Measurements from ENCODE around the gene BBS2. TPM values are rescaled to one million over a fixed set of nuclear protein-coding genes. Genes with fewer than 3 reads are reported as not detected.

Gene BBS2
- total and polyA plus RNA-seq, 2 of the 4 experiments (the other 2 are of a cell fraction), result 18.6 to 32.3 TPM

DNA sequence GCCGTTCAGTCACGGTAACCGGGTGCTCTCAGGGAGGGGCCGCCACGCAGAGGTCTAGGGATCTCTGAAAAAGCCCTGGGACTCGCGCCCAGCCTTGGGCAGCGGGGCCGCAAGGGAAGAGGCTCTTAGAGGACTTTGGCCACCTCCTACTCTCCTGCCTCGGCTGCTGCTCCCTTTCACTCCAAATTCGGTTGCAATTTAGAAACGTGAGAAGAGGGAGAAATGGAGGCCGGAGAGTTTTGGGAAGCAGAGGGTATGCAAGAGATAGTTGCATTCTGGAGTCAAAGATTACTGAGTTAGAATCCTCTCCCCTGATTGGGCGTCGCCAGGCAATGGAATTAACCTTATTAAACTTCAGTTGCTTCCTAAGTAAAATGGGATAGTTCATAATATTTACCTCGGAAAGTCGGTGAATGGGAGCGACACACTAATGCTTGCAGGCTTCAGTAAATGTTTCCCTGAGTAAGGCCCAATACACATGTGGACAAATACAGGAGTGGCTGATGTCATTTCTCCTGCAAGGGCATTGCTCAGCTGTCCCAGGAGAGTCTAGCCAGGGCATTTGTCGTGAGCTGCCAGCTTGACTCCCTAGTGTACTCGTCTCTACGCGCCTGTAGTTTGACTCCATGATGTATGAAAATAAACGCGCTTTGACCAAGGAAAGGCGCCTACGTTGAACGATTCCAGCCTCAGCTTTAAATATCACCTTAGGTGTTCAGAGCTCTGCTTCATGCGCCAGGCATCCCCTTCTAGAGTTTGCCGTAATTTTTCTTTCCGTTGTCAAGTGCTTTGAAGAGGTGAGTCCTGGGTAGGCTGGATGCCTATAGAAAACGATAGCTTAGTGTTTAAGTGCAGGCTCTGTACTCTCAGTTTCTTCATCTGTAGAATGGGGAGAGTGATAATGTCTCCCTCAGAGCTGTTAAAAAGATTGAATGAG is 67.8 kb downstream of the BBS2 start:
- peak overlapping the region; percentile 80 for H3K9ac ChIP-seq (ENCODE audit: low read depth, low read length)

More for the DNA sequence above, 67.8 kb downstream of the BBS2 start:
- Histone ChIP-seq H2AK9ac (replicated peaks; ENCODE audit: low read depth, low read length, poor library complexity) (peak overlapping the region; percentile 74), H3K14ac (replicated peaks; ENCODE audit: low read depth, low read length) (peak overlapping the region; percentile 45), H3K23ac (ENCODE audit: low read depth, low read length) (peak overlapping the region; percentile 75), H3K79me1 (ENCODE audit: low read depth in 1 of 2, low read length in 2 of 2) (peaks cover 19 to 50% of the 10 kb centered on the region in 2 experiments), H3K36me3 (ENCODE audit: control insufficient read depth, insufficient read depth, low read length) (peaks cover 1% of the 10 kb centered on the region; the same call in 1 of the 2 replicates), H3K4me1 (ENCODE audit: control insufficient read depth, insufficient read depth, low read length) (peaks cover 2% of the 10 kb centered on the region; the same call in 1 of the 2 replicates), H3K4me2 (ENCODE audit: low read depth, low read length) (peak overlapping the region; percentile 98), H4K5ac (ENCODE audit: low read depth, low read length) (peak overlapping the region; percentile 27; the same call in 1 of the 2 replicates), H3K9me3 (ENCODE audit: control insufficient read depth, insufficient read depth, low read length) (no peaks in the 10 kb centered on the region), H3K56ac (ENCODE audit: extremely low read depth, insufficient read depth, low read length) (peak overlapping the region; percentile 37; the same call in 1 of the 2 replicates), H3K18ac (ENCODE audit: low read depth, low read length) (no peak overlapping the region), H4K91ac (ENCODE audit: insufficient read depth, low read depth, low read length) (peak overlapping the region; percentile 40), H3K4ac (ENCODE audit: low read depth, low read length) (peak overlapping the region; percentile 51), H3K4me3 (ENCODE audit: insufficient read depth, low read depth, low read length) (peak overlapping the region; percentile 77), H2BK5ac (ENCODE audit: low read depth, low read length, poor library complexity, severe bottlenecking) (peak overlapping the region; percentile 10), H4K8ac (ENCODE audit: low read depth in 2 of 2, low read length in 2 of 2) (peak overlapping the region; percentile 44 to 71; a peak in 2 of 4 replicates), H3K27me3 (ENCODE audit: control insufficient read depth, insufficient read depth, low read length) (no peaks in the 10 kb centered on the region), H2BK120ac (ENCODE audit: low read depth, low read length) (no peak overlapping the region), H2AK5ac (ENCODE audit: low read depth, low read length) (peak overlapping the region; percentile 2; the same call in 1 of the 2 replicates), H4K20me1 (ENCODE audit: insufficient read depth, low read length) (peaks cover 13% of the 10 kb centered on the region; the same call in 1 of the 2 replicates), H2BK20ac (ENCODE audit: low read depth, low read length) (no peak overlapping the region), H3K27ac (ENCODE audit: insufficient read depth, low read length) (peak overlapping the region; percentile 58), H3K9me1 (ENCODE audit: insufficient read depth, low read length) (no peaks in the 10 kb centered on the region), H2AFZ (replicated peaks; ENCODE audit: low read length, poor library complexity) (peak overlapping the region; percentile 85), H2BK15ac (ENCODE audit: low read depth, low read length) (no peak overlapping the region)
- TF ChIP-seq POLR2A (IDR thresholded peaks at IDR 0.05; ENCODE audit: low read depth, low read length) (no peak), RCOR1 (IDR thresholded peaks at IDR 0.05; ENCODE audit: insufficient replicate concordance, low read length) (peak; percentile 82)
- intact Hi-C loops (cut with micrococcal nuclease), result loop anchor here (5.0 kb wide), 1 partner anchor 250 kb away; no protein-coding TSS in a partner anchor
- no TSS peak for BruUV-seq (replicated peaks)
- POLR2A ChIA-PET (ENCODE audit: unreplicated experiment), result no interaction called here
- ATAC-seq (ENCODE audit: low read depth), result peak; percentile 45
- in situ Hi-C loops (cut with MboI; ENCODE audit: low sequenced_read_pairs), result no loop called here
- WGBS, 2 experiments (ENCODE audit: extremely low coverage in 2 of 2, insufficient read length in 1 of 2), result 14% methylated on average over 12 of the region's 31 CpGs; no CpG with 5 or more reads in 1 of the 2 experiments
- peak; percentile 31 for DNase-seq
- CTCF ChIA-PET, result interaction anchor here (1.0 kb wide), 2 partner anchors 20 to 149 kb away, joined by 3 read pairs; no protein-coding TSS in a partner anchor
- dilution Hi-C loops (cut with HindIII; ENCODE audit: low sequenced_read_pairs, unreplicated experiment), result no loop called here
